Body of pancreas (tissue), 4 donors: Measurements from ENCODE around the gene RCAN2. TPM values are rescaled to one million over a fixed set of nuclear protein-coding genes. Genes with fewer than 3 reads are reported as not detected.

ENCODE experiments used
- ATAC-seq: fragments of 150-250 bp; one replicate; pipeline ENCODE4 v1.9.1; 2016
- DNase-seq, 4 donors: peaks; one replicate each; pipeline ENCODE4 v3.0.0-alpha.2; 2019
- H3K27ac ChIP-seq, 4 donors: fragments of 200-600 bp; sonication (generic); 1 replicate in 3 of 4; 2 replicates in 1 of 4; pipeline versions ENCODE4 v1.5.1 to v1.6.1; 2016 to 2019; ENCODE audit warnings: mild to moderate bottlenecking in 1 of 4, mixed read lengths in 1 of 4, moderate library complexity in 1 of 4
- H3K27me3 ChIP-seq, 2 donors: fragments of 200-600 bp; sonication (generic); one replicate each; pipeline ENCODE4 v1.6.0; 2016; ENCODE audit warnings: mild to moderate bottlenecking in 1 of 2
- H3K36me3 ChIP-seq, 2 donors: fragments of 200-600 bp; sonication (generic); replicated peaks in 1 of 2; 2 replicates each; pipeline ENCODE4 v1.5.1; 2016; ENCODE audit warnings: low read depth in 2 of 2; ENCODE audit not compliant: insufficient read depth in 1 of 2
- H3K4me1 ChIP-seq: fragments of 200-600 bp; sonication (generic); one replicate; pipeline ENCODE4 v1.6.0; 2016
- H3K4me3 ChIP-seq, 2 donors: fragments of 200-600 bp; sonication (generic); 1 replicate in 1 of 2; 2 replicates in 1 of 2; pipeline ENCODE4 v1.5.1; 2016 to 2019
- H3K9me3 ChIP-seq, 3 donors: fragments of 200-600 bp; sonication (generic); 1 replicate in 2 of 3; 2 replicates in 1 of 3; pipeline ENCODE4 v1.5.1; 2016
- CTCF ChIP-seq, 7 experiments: fragments of 450-650 bp in 4 of 7; fragments of 200-600 bp in 3 of 7; sonication (generic) in 3 of 7; IDR thresholded peaks; one replicate each; pipeline ENCODE4 v1.5.1; 2016 to 2019; ENCODE audit warnings: antibody characterized with exemption in 7 of 7
- POLR2A ChIP-seq, 3 donors: fragments of 450-650 bp; IDR thresholded peaks; one replicate each; pipeline ENCODE4 v1.6.1; 2016; ENCODE audit warnings: antibody characterized with exemption in 3 of 3, mild to moderate bottlenecking in 2 of 3
- WGBS, 2 donors: methylation state at CpG; one replicate each; pipeline ENCODE4 v1.1.5; 2017; 5-methylcytosine and 5-hydroxymethylcytosine counted together
- intact Hi-C: fragments of 100-400 bp; cut with DNase I; formaldehyde crosslinking; loops from one replicate; pipeline ENCODE4 v1.15.1; 2023
- total RNA-seq, 2 donors: library from RNA; depleted of rRNA; stranded (reverse); fragments of >200 nt; gene quantifications; one replicate each; pipeline ENCODE4 v1.1.0, GENCODE V29; 2016

The RCAN2 gene
- total RNA-seq, 2 donors from 2014 or later, result 5.3 to 6.5 TPM

GRCh38 chr6:46251583-46252339 lies 239.5 kb downstream of the RCAN2 start:
- no peaks in the 10 kb centered on the region for H3K27me3 ChIP-seq
- ATAC-seq, result no peak

GRCh38 chr6:46248143-46248542 lies 243.1 kb downstream of the RCAN2 start:
- 93 to 96% methylated on average over 2 of the region's 2 CpGs for WGBS, 2 donors
- H3K36me3 ChIP-seq, result no peaks in the 10 kb centered on the region
- no peak overlapping the region for H3K27ac ChIP-seq
- DNase-seq (no peak), ATAC-seq (no peak)
- H3K9me3 ChIP-seq, result no peaks in the 10 kb centered on the region
- intact Hi-C loops, result no loop called here
- no peaks in the 10 kb centered on the region for H3K4me1 ChIP-seq
- H3K27me3 ChIP-seq, result no peaks in the 10 kb centered on the region
- no peak overlapping the region for H3K4me3 ChIP-seq
- no peak for TF ChIP-seq POLR2A (IDR thresholded peaks at IDR 0.05)
- no peak for TF ChIP-seq CTCF (IDR thresholded peaks at IDR 0.05)

More at GRCh38 chr6:46251583-46252339, 239.5 kb downstream of the RCAN2 start:
- no peak overlapping the region for H3K4me3 ChIP-seq
- no peaks in the 10 kb centered on the region for H3K36me3 ChIP-seq
- no peak for DNase-seq
- TF ChIP-seq CTCF (IDR thresholded peaks at IDR 0.05) (no peak), POLR2A (IDR thresholded peaks at IDR 0.05) (no peak)
- H3K9me3 ChIP-seq, result no peaks in the 10 kb centered on the region
- intact Hi-C loops, result no loop called here
- WGBS, 2 donors, result 93 to 98% methylated on average over 3 of the region's 3 CpGs
- no peaks in the 10 kb centered on the region for H3K4me1 ChIP-seq
- H3K27ac ChIP-seq, result no peak overlapping the region

- no peak overlapping the region for H3K4me3 ChIP-seq
- H3K4me1 ChIP-seq, result no peaks in the 10 kb centered on the region
- H3K36me3 ChIP-seq, result no peaks in the 10 kb centered on the region
- H3K9me3 ChIP-seq, result no peaks in the 10 kb centered on the region
- intact Hi-C loops, result no loop called here
- no peak overlapping the region for H3K27ac ChIP-seq
- TF ChIP-seq CTCF (IDR thresholded peaks at IDR 0.05) (no peak), POLR2A (IDR thresholded peaks at IDR 0.05) (no peak)
- ATAC-seq (no peak), DNase-seq (no peak)
- no peaks in the 10 kb centered on the region for H3K27me3 ChIP-seq
- 77 to 79% methylated on average over 8 of the region's 8 CpGs for WGBS, 2 donors
These were observed 244.5 kb downstream of the RCAN2 start for GRCh38 chr6:46246727-46247126.

- H3K27ac ChIP-seq, result no peak overlapping the region
- 93 to 95% methylated on average over 1 of the region's 1 CpG for WGBS, 2 donors
- no peak for ATAC-seq
These were observed 245.2 kb downstream of the RCAN2 start for GRCh38 chr6:46246081-46246480.

More at GRCh38 chr6:46246081-46246480, 245.2 kb downstream of the RCAN2 start:
- Histone ChIP-seq H3K36me3 (no peaks in the 10 kb centered on the region), H3K4me3 (no peak overlapping the region), H3K4me1 (no peaks in the 10 kb centered on the region), H3K9me3 (no peaks in the 10 kb centered on the region), H3K27me3 (no peaks in the 10 kb centered on the region)
- DNase-seq, result no peak
- TF ChIP-seq POLR2A (IDR thresholded peaks at IDR 0.05) (no peak), CTCF (IDR thresholded peaks at IDR 0.05) (no peak)
- intact Hi-C loops, result no loop called here
